Measurements from ENCODE around the gene CWC25.

The CWC25 gene

GRCh38 chr17:38783227-38783626, 41.9 kb downstream of the CWC25 start:
- no peak for DNase-seq

GRCh38 chr17:38779965-38780752, 45.0 kb downstream of the CWC25 start:
- no peak for DNase-seq

GRCh38 chr17:38777641-38778250, 47.4 kb downstream of the CWC25 start:
- DNase-seq = no peak

GRCh38 chr17:38773258-38773657, 51.9 kb downstream of the CWC25 start:
- no peak for DNase-seq

- no peak for DNase-seq
These were observed 56.7 kb downstream of the CWC25 start for GRCh38 chr17:38768417-38768816.

GRCh38 chr17:38766341-38766740, 58.8 kb downstream of the CWC25 start:
- DNase-seq = no peak

- no peak for DNase-seq
These were observed 62.9 kb downstream of the CWC25 start for GRCh38 chr17:38762231-38762630.

- DNase-seq = peak; percentile 26
These were observed 63.5 kb downstream of the CWC25 start for GRCh38 chr17:38761612-38762011.

GRCh38 chr17:38753071-38753506, 72.0 kb downstream of the CWC25 start:
- DNase-seq = no peak

- peak; percentile 98 for DNase-seq
These were observed 72.6 kb downstream of the CWC25 start, which contains the start of gene PSMB3 for GRCh38 chr17:38752308-38753070. Gene PSMB3, plus strand, starts transcription at chr17:38752741. Its CDS starts 86 bp downstream, at chr17:38752827.

- peak; percentile 85 for DNase-seq
These were observed 73.3 kb downstream of the CWC25 start for GRCh38 chr17:38751808-38752307.

- DNase-seq = no peak
These were observed 73.8 kb downstream of the CWC25 start for GRCh38 chr17:38751144-38751807.
